ENCODE results near the gene SPATA32. TPM values are rescaled to one million over a fixed set of nuclear protein-coding genes. Genes with fewer than 3 reads are reported as not detected.

Gene SPATA32
- total RNA-seq, 1 donor: not detected

DNA sequence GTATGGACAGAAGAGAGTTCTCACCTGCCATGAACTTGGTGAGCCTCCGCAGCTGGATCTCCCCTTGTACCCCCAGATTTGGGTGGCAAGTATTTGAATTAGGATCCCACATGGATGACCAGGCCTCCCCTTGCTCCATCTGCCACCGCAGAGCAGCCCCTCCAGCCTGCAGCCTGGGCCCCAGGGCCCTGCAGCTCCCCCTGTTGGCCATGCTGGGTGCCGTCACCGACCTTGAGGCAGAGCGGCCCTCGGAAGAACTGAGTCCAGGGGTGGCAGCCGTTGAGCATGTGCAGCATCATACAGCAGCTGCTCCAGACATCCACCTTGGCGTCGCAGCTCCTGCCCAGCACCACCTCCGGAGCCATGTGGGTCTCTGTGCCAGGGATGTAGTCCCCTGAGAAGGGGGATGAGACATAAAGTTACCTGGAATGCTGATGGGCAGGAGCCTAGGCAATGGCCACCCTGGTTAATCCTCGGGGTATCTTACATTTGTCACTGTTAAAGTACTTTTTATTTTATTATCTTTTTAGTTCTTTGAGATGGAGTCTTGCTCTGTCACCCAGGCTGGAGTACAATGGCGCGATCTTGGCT lies 9.0 kb upstream of the SPATA32 start:
- no peak overlapping the region for H3K4me3 ChIP-seq (ENCODE audit: low read depth, low read length)
- TF ChIP-seq CTCF (IDR thresholded peaks at IDR 0.05; ENCODE audit: insufficient read depth, low read depth, low read length): peak; percentile 64
- no peak for DNase-seq (ENCODE audit: low read depth)

DNA sequence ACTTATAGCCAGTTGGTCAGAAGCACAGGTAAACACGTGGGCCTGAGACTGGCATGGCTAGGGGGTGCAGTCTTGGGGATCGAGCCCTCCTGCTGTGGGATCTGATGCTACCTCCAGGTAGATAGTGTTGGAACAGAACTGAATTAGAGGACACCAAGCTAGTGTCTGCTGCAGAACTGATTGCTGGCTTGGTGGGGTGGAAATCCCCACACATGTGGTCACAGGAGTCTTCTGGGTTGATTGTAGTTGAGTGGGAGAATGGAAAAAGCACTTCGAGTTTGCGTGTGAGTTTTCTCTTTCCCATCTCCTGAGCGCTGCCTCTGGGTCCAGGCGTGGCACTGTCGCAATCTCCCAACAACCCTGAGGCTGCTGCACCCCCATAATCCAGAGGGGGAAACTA lies 8.0 kb upstream of the SPATA32 start:
- DNase-seq (ENCODE audit: low read depth): no peak
- no peak overlapping the region for H3K4me3 ChIP-seq (ENCODE audit: low read depth, low read length)
- no peak for TF ChIP-seq CTCF (IDR thresholded peaks at IDR 0.05; ENCODE audit: insufficient read depth, low read depth, low read length)

- H3K4me3 ChIP-seq (ENCODE audit: low read depth, low read length): no peak overlapping the region
- no peak for DNase-seq (ENCODE audit: low read depth)
- TF ChIP-seq CTCF (IDR thresholded peaks at IDR 0.05; ENCODE audit: insufficient read depth, low read depth, low read length): no peak
Observed at GRCh38 chr17:45267436-45268055, 5.7 kb upstream of the SPATA32 start.

- no peak for DNase-seq (ENCODE audit: low read depth)
- H3K4me3 ChIP-seq (ENCODE audit: low read depth, low read length): no peak overlapping the region
- TF ChIP-seq CTCF (IDR thresholded peaks at IDR 0.05; ENCODE audit: insufficient read depth, low read depth, low read length): no peak
Observed at GRCh38 chr17:45266372-45266926, 4.6 kb upstream of the SPATA32 start.

- H3K4me3 ChIP-seq (ENCODE audit: low read depth, low read length): no peak overlapping the region
- no peak for TF ChIP-seq CTCF (IDR thresholded peaks at IDR 0.05; ENCODE audit: insufficient read depth, low read depth, low read length)
- peak; percentile 51 for DNase-seq (ENCODE audit: low read depth)
Observed at GRCh38 chr17:45265821-45266220, 3.9 kb upstream of the SPATA32 start.

- no peak overlapping the region for H3K4me3 ChIP-seq (ENCODE audit: low read depth, low read length)
- no peak for TF ChIP-seq CTCF (IDR thresholded peaks at IDR 0.05; ENCODE audit: insufficient read depth, low read depth, low read length)
- DNase-seq (ENCODE audit: low read depth): no peak
Observed at GRCh38 chr17:45264988-45265387, 3.1 kb upstream of the SPATA32 start.
